ENCODE data around the gene WDR83. TPM values are rescaled to one million over a fixed set of nuclear protein-coding genes. Genes with fewer than 3 reads are reported as not detected.
A peak's percentile ranks its signal among the peaks of the same experiment; 100 is the strongest.

WDR83 gene
- total RNA-seq, 1 donor from 2014 or later: 9.6 TPM

GRCh38 chr19:12657966-12658365 lies 8.6 kb upstream of the WDR83 start:
- Mint-ChIP-seq H3K36me3 (ENCODE audit: low read depth) (peaks cover 30% of the 10 kb centered on the region), H3K4me3 (ENCODE audit: unreplicated experiment) (no peak overlapping the region), H3K27me3 (ENCODE audit: low read depth) (no peaks in the 10 kb centered on the region), H3K9me3 (ENCODE audit: low read depth) (no peaks in the 10 kb centered on the region), H3K4me1 (ENCODE audit: low read depth) (no peaks in the 10 kb centered on the region), H3K27ac (ENCODE audit: unreplicated experiment) (no peak overlapping the region)
- TF ChIP-seq CTCF (IDR thresholded peaks at IDR 0.05): peak; percentile 13
- no peak for DNase-seq (ENCODE audit: low spot score)

GRCh38 chr19:12660980-12661379 lies 5.6 kb upstream of the WDR83 start:
- Mint-ChIP-seq H3K36me3 (ENCODE audit: low read depth) (peaks cover 21% of the 10 kb centered on the region), H3K27ac (ENCODE audit: unreplicated experiment) (no peak overlapping the region), H3K4me3 (ENCODE audit: unreplicated experiment) (no peak overlapping the region)

DNA sequence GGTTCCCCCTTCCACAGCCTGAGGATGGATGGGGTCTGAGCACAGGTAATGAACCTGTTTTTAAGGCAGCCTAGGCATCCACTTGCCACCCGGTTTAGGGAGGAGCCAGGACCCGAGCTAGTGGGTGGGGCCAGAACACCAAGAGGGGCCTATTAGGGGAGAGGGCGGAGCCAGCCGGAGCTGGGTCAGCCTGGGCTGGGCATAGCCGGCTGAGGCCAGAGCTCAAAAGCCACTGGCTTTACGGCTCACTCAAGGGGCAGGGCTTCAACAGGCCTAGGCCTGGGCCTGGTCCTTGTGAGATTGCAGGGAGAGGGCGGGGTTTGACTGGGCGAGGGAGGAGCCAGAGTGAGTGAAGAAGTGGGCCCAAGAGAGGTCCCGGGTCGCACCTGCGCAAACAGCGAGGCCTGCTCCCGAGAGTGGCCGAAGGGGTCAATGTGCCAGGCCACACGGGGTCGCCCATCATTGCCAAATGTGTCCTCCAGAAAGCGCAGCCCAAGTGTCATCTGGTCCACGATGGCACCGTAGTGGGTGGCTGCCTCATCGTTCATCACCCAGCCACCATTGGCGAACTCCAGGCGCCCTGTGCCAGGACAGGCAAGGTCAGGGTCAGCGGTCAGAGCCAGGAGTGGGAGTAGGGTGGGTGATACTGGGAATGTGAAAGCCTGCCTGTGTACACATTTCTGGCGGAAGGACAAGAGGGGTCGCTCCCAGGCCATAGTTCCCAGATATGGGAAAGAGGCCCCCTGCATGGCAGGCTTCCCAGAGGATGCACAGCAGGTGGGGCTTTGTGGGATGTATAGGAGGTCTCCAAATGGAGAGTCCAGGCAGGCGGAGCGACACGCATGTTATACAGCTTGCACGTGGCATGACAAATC lies 2.0 kb upstream of the WDR83 start:
- Mint-ChIP-seq H3K27me3 (ENCODE audit: low read depth) (no peaks in the 10 kb centered on the region), H3K27ac (ENCODE audit: unreplicated experiment) (no peak overlapping the region), H3K4me1 (ENCODE audit: low read depth) (peaks cover 31% of the 10 kb centered on the region), H3K4me3 (ENCODE audit: unreplicated experiment) (no peak overlapping the region), H3K36me3 (ENCODE audit: low read depth) (peaks cover 14% of the 10 kb centered on the region), H3K9me3 (ENCODE audit: low read depth) (no peaks in the 10 kb centered on the region)
- TF ChIP-seq CTCF (IDR thresholded peaks at IDR 0.05): no peak
- no peak for DNase-seq (ENCODE audit: low spot score)

More at GRCh38 chr19:12660980-12661379, 5.6 kb upstream of the WDR83 start:
- no peak for TF ChIP-seq CTCF (IDR thresholded peaks at IDR 0.05)
- Mint-ChIP-seq H3K27me3 (ENCODE audit: low read depth) (no peaks in the 10 kb centered on the region), H3K4me1 (ENCODE audit: low read depth) (peaks cover 5% of the 10 kb centered on the region), H3K9me3 (ENCODE audit: low read depth) (no peaks in the 10 kb centered on the region)
- DNase-seq (ENCODE audit: low spot score): no peak

GRCh38 chr19:12665281-12665573 lies 1.4 kb upstream of the WDR83 start:
- Mint-ChIP-seq H3K9me3 (ENCODE audit: low read depth) (no peaks in the 10 kb centered on the region), H3K27ac (ENCODE audit: unreplicated experiment) (no peak overlapping the region), H3K4me3 (ENCODE audit: unreplicated experiment) (no peak overlapping the region), H3K36me3 (ENCODE audit: low read depth) (peaks cover 10% of the 10 kb centered on the region), H3K27me3 (ENCODE audit: low read depth) (no peaks in the 10 kb centered on the region), H3K4me1 (ENCODE audit: low read depth) (peaks cover 35% of the 10 kb centered on the region)
- TF ChIP-seq CTCF (IDR thresholded peaks at IDR 0.05): no peak
- no peak for DNase-seq (ENCODE audit: low spot score)

- Mint-ChIP-seq H3K27ac (ENCODE audit: unreplicated experiment) (peak overlapping the region; percentile 52), H3K4me1 (ENCODE audit: low read depth) (peaks cover 40% of the 10 kb centered on the region), H3K4me3 (ENCODE audit: unreplicated experiment) (peak overlapping the region; percentile 90), H3K9me3 (ENCODE audit: low read depth) (no peaks in the 10 kb centered on the region), H3K27me3 (ENCODE audit: low read depth) (no peaks in the 10 kb centered on the region), H3K36me3 (ENCODE audit: low read depth) (peaks cover 7% of the 10 kb centered on the region)
- DNase-seq (ENCODE audit: low spot score): no peak
- no peak for TF ChIP-seq CTCF (IDR thresholded peaks at IDR 0.05)
Measured at GRCh38 chr19:12665671-12666264, 839 bp upstream of the WDR83 start.
